HG03135 (cell line): ENCODE data around the gene CCSER2.
"Not testable (repeated sequence)": the region's sequence is repeated elsewhere in the genome, so short reads cannot be mapped to it uniquely, and the experiment has no call there.

Source experiments
- ATAC-seq: cut with Tn5 transposase; IDR thresholded peaks from one replicate; pipeline ENCODE4 v1.9.1; 2021; ENCODE audit warnings: mild to moderate bottlenecking, moderate library complexity; ENCODE audit not compliant: unreplicated experiment

Gene CCSER2

GRCh38 chr10:84429926-84430520, 101.6 kb downstream of the CCSER2 start:
- peak; percentile 93 for ATAC-seq

- ATAC-seq = no peak
Measured at GRCh38 chr10:84432891-84433290, 104.5 kb downstream of the CCSER2 start.

DNA sequence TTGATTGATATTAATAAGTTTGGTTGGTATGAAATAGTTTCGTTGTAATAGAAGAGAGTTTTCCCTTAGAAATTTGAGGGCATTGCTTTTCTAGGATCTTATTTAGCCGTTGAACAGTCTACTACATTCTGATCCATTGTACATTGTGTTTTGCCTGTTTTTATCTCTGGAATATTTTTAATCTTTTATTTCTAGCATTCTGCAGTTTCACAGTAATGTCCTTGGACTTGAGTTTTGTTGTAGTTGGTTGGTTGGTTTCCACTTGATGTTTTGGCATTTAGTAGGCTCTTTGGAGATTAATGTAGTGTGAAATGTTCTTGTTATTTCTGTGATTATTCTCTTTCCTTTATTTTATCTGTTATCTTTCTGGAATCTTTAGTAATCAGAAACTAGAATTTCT, 112.4 kb downstream of the CCSER2 start:
- ATAC-seq = no peak

DNA sequence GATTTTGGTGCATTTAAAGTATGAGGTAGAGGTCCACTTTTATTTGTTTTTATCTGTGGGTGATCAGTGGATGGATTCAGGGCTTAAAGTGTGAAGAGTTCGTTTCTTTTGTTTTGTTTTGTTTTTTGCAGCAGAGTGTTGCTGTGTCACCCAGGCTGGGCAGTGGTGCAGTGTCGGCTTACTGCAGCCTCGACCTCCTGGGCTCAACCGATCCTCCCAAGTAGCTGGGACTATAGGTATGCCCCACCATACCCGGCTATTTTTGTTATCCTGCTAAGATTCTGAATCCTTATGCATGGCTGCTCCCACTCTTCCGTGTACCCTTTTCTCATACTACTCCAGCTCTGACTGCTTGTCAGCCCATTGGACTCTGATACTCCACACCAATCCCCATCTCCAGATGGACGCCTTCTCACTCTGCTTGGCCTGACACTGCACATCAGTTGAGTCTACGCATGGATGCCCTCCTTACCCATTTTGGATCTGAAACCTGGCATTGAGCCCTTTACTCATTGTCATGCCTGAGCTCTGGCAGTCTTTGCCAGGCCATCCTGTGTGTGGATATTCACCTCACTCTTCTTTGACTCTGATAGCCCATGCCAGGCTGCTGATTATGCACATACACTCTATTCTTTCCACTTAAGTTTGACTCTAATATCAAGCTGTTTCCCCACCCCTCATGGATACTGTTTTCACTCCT, 119.5 kb downstream of the CCSER2 start:
- no peak for ATAC-seq

DNA sequence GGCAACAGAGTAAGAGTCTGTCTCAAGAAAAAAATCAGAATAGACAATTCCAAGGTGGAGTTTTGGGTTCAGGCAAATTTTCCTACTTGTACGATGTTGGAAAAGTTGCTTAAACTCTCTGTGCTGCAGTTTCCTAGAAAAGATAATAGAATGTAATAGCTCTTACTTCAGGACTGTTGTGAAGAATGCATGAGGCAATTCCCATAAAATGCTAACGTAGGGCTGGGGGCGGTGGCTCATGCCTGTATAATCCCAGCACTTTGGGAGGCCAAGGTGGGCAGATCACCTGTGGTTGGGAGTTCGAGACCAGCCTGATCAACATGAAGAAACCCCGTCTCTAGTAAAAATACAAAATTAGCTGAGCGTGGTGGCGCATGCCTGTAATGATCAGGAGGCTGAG, 121.0 kb downstream of the CCSER2 start:
- not testable (repeated sequence) for ATAC-seq

- no peak for ATAC-seq
Measured at GRCh38 chr10:84452003-84452402, 123.6 kb downstream of the CCSER2 start.

DNA sequence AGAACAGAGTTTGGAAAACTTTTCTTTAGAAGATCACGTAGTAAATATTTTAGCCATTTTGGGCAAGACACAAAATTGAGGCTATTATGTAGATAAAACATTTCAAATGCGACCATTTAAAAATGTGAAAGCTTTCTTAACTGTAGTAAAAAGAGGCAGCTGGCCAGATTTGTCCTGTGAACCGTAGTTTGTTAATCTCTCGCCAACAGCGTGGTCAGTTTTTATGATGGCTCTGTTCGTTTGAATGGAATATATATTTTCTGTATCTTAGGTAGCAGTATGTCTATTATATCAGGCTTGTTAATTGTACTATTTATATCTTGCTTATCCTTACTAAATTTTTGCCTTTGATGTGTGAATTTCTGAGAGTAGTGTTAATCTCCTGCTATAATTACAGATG, 124.9 kb downstream of the CCSER2 start:
- ATAC-seq = no peak

GRCh38 chr10:84456126-84456525, 127.7 kb downstream of the CCSER2 start:
- no peak for ATAC-seq

DNA sequence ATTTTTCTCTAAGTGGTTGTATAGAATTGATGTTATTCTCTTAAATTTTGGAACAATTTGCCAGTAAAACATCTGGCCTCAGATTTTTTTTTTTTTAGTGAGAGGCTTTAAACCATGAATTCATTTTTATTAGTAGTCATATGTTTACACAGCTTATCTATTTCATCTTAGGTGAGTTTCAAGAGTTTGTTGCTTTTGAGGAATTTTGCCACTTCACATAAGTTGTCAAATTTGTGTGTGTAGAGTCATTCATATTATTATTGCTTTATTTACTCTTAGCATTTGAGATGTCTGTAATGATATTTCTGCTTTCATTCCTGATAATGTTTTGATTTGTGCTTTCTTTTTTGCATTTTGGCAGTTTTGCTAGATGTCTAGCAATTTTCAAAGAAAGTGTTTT, 132.1 kb downstream of the CCSER2 start:
- no peak for ATAC-seq

- no peak for ATAC-seq
Measured at GRCh38 chr10:84469470-84469869, 141.1 kb downstream of the CCSER2 start.

GRCh38 chr10:84473136-84473535, 144.7 kb downstream of the CCSER2 start:
- no peak for ATAC-seq

GRCh38 chr10:84477398-84478128, 149.2 kb downstream of the CCSER2 start:
- no peak for ATAC-seq

- ATAC-seq = no peak
Measured at GRCh38 chr10:84478151-84478550, 149.8 kb downstream of the CCSER2 start.

DNA sequence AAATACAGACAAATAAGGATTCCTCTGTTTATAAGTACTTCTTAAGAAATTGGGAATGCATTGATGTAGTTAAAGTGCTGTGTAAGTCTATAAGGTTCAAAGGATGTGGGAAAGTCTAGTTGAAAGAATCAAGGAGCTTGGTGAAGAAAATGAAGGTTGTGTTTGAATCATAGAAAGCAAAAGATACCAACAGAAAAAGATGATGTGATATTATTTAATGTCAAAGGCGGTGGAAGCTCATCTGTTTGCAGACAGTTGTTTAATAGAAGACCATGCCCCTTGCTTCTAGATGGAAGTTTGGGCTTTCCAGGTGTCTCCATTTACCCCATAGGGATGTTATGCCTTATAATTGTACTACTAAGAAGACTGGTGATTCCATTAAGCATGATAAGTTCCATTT, 150.3 kb downstream of the CCSER2 start:
- ATAC-seq = no peak

DNA sequence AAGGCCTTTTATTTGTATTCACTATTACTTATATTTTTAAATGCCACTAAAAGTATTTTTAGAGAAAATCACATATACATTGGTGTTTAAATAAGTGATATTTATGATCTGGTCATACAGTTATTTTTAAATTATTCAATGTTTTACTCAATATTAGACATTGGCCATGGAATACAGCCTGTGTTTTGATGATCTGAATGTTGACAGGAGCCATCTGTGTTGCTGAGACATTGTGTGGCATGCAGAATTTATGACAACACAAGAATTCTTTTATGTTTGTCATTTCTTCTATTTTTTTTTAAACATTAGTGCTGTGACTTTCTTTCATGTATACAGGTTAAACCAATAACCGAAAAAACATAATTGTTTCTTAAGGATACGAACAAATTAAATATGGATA, 156.2 kb downstream of the CCSER2 start:
- no peak for ATAC-seq

GRCh38 chr10:84493361-84493760, 165.0 kb downstream of the CCSER2 start:
- ATAC-seq = no peak

GRCh38 chr10:84493951-84494848, 165.8 kb downstream of the CCSER2 start:
- no peak for ATAC-seq

- ATAC-seq = no peak
Measured at GRCh38 chr10:84494849-84495180, 166.4 kb downstream of the CCSER2 start.

GRCh38 chr10:84497978-84498377, 169.6 kb downstream of the CCSER2 start:
- ATAC-seq = no peak

DNA sequence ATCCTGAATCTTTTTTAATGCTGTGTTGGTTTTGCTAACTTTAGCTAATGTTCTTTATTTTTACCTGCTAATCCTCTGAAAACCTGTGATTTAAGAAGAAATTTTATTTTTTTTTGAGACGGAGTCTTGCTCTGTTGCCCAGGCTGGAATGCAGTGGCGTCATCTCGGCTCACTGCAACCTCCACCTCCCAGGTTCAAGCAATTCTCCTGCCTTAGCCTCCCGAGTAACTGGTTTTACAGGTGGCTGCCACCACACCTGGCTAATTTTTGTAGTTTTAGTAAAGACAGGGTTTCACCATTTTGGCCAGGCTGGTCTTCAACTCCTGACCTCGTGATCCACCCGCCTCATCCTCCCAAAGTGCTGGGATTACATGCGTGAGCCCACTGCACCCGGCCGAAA, 170.7 kb downstream of the CCSER2 start:
- ATAC-seq = not testable (repeated sequence)

DNA sequence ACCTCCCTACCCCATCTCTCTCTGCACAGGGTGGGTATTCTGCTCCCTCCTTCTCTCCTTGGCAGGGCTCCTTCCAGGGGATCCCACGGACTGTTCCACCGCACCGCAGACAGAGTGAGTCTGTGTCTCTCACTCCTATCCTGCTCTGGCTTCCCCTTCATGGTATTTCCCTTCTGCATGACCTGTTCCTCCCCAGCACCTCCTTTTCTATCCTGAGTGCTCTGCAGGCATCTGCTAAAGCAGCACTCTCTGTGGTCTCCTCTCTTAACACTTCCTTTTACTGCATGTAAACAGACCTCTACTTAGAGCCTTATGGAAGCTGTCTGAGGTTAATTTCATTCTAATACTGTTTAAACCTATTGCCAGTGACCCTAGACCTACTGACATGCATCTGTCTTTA, 171.5 kb downstream of the CCSER2 start:
- peak; percentile 65 for ATAC-seq
